Fibroblast of upper back skin (primary cell): ENCODE measurements around the gene DTX3L.
A peak's percentile ranks its signal among the peaks of the same experiment; 100 is the strongest.

ENCODE experiments used
- DNase-seq: peaks from one replicate; pipeline ENCODE4 v3.0.0-alpha.2; 2013

DTX3L gene

GRCh38 chr3:122564155-122564912 lies at the start of gene DTX3L, which contains the start of gene PARP9:
TSS of gene DTX3L (plus strand) at chr3:122564338. CDS start at chr3:122564427, 89 bp downstream.
TSS of gene PARP9 (minus strand) at chr3:122564300. CDS start at chr3:122559620, 4,680 bp downstream.
- DNase-seq = peak; percentile 77

- no peak for DNase-seq
Measured at GRCh38 chr3:122515020-122515468, 49.1 kb upstream of the DTX3L start.

- no peak for DNase-seq
Measured at GRCh38 chr3:122515870-122516269, 48.3 kb upstream of the DTX3L start.

GRCh38 chr3:122516846-122517360 lies 47.2 kb upstream of the DTX3L start:
- DNase-seq = no peak

- peak; percentile 3 for DNase-seq
Measured at GRCh38 chr3:122519693-122520092, 44.4 kb upstream of the DTX3L start.

GRCh38 chr3:122520861-122521260 lies 43.3 kb upstream of the DTX3L start:
- no peak for DNase-seq

- no peak for DNase-seq
Measured at GRCh38 chr3:122523317-122523716, 40.8 kb upstream of the DTX3L start.

GRCh38 chr3:122530164-122530563 lies 34.0 kb upstream of the DTX3L start:
- no peak for DNase-seq

- no peak for DNase-seq
Measured at GRCh38 chr3:122533480-122533879, 30.7 kb upstream of the DTX3L start.

- DNase-seq = peak; percentile 71
Measured at GRCh38 chr3:122533931-122534334, 30.2 kb upstream of the DTX3L start.

GRCh38 chr3:122535964-122536631 lies 28.0 kb upstream of the DTX3L start:
- no peak for DNase-seq

GRCh38 chr3:122536632-122537001 lies 27.5 kb upstream of the DTX3L start:
- DNase-seq = no peak

GRCh38 chr3:122538956-122539490 lies 25.1 kb upstream of the DTX3L start:
- DNase-seq = no peak

GRCh38 chr3:122546151-122546550 lies 18.0 kb upstream of the DTX3L start:
- no peak for DNase-seq

GRCh38 chr3:122548076-122548475 lies 16.1 kb upstream of the DTX3L start:
- DNase-seq = no peak

GRCh38 chr3:122548619-122549018 lies 15.5 kb upstream of the DTX3L start:
- no peak for DNase-seq

GRCh38 chr3:122553171-122553570 lies 11.0 kb upstream of the DTX3L start:
- no peak for DNase-seq

- DNase-seq = peak; percentile 47
Measured at GRCh38 chr3:122555275-122556071, 8.7 kb upstream of the DTX3L start.

- DNase-seq = no peak
Measured at GRCh38 chr3:122557356-122557755, 6.8 kb upstream of the DTX3L start.

GRCh38 chr3:122558605-122559004 lies 5.5 kb upstream of the DTX3L start:
- no peak for DNase-seq

GRCh38 chr3:122559906-122560305 lies 4.2 kb upstream of the DTX3L start:
- DNase-seq = no peak

- DNase-seq = peak; percentile 65
Measured at GRCh38 chr3:122560680-122561079, 3.5 kb upstream of the DTX3L start.
